Breast epithelium (tissue), 4 donors: Measurements from ENCODE around the gene MIX23. TPM values are rescaled to one million over a fixed set of nuclear protein-coding genes. Genes with fewer than 3 reads are reported as not detected.

ENCODE experiments used
- DNase-seq, 2 donors: peaks; one replicate each; pipeline ENCODE4 v3.0.0-alpha.2; 2019; ENCODE audit warnings: low spot score in 2 of 2
- H3K27ac ChIP-seq, 2 donors: fragments of 200-600 bp; sonication (generic) in 1 of 2; one replicate each; pipeline ENCODE4 v1.5.1; 2016 to 2019; ENCODE audit warnings: mild to moderate bottlenecking in 1 of 2
- H3K27me3 ChIP-seq, 2 donors: fragments of 200-600 bp; sonication (generic) in 1 of 2; one replicate each; pipeline versions ENCODE4 v1.5.1 to v1.6.0; 2017 to 2019; ENCODE audit warnings: control low read depth in 1 of 2, mild to moderate bottlenecking in 1 of 2
- H3K36me3 ChIP-seq: fragments of 200-600 bp; one replicate; pipeline ENCODE4 v1.5.1; 2019
- H3K4me1 ChIP-seq, 2 donors: fragments of 200-600 bp; sonication (generic); one replicate each; pipeline ENCODE4 v1.5.1; 2016 to 2019; ENCODE audit warnings: control low read depth in 1 of 2
- H3K4me3 ChIP-seq, 3 donors: fragments of 200-600 bp; sonication (generic); 1 replicate in 2 of 3; 2 replicates in 1 of 3; pipeline ENCODE4 v1.5.1; 2016 to 2019; ENCODE audit warnings: mild to moderate bottlenecking in 3 of 3, moderate library complexity in 2 of 3
- H3K9me3 ChIP-seq, 2 donors: fragments of 200-600 bp; sonication (generic) in 1 of 2; one replicate each; pipeline ENCODE4 v1.5.1; 2016 to 2019; ENCODE audit warnings: control low read depth in 1 of 2
- CTCF ChIP-seq, 3 donors: fragments of 450-650 bp; IDR thresholded peaks; one replicate each; pipeline ENCODE4 v1.5.1; 2016 to 2017; ENCODE audit warnings: antibody characterized with exemption in 3 of 3, mild to moderate bottlenecking in 3 of 3, moderate library complexity in 3 of 3
- POLR2A ChIP-seq: fragments of 450-650 bp; IDR thresholded peaks from one replicate; pipeline ENCODE4 v1.6.1; 2016; ENCODE audit warnings: antibody characterized with exemption, mild to moderate bottlenecking, moderate library complexity
- POLR2AphosphoS5 ChIP-seq, 3 donors: sonication (generic); formaldehyde crosslinking; IDR thresholded peaks; one replicate each; pipeline ENCODE4 v1.6.1; 2017; ENCODE audit warnings: antibody characterized with exemption in 3 of 3
- intact Hi-C: fragments of 100-400 bp; cut with DNase I; formaldehyde crosslinking; loops from one replicate; pipeline ENCODE4 v1.15.1; 2023; ENCODE audit warnings: low total_unique reads
- total RNA-seq, 3 donors: library from RNA; depleted of rRNA; stranded (reverse); fragments of >200 nt; gene quantifications; one replicate each; pipeline ENCODE4 v1.1.0, GENCODE V29; 2016

MIX23 gene
- total RNA-seq, 3 donors from 2014 or later: 10.8 to 20.3 (median 15.0) TPM

DNA sequence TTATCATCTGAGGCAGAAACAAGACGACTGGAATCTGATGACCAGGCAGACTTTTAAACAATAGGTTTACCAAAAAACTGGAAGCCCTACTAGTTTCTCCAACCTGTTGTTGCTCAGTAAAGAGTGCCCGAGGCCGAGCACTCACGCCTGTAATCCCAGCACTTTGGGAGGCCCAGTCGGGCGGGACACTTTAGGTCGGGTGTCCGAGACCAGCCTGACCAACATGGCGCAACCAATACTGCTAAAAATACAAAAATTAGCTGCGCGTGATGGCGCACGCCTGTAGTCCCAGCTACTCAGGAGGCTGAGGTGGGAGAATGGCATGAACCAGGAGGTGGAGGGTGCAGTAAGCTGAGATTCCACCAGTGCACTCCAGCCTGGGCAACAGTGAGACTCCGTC, 33.9 kb upstream of the MIX23 start:
- H3K27me3 ChIP-seq: no peaks in the 10 kb centered on the region
- H3K27ac ChIP-seq: peak overlapping the region; percentile 90
- H3K4me3 ChIP-seq: peak overlapping the region; percentile 68 to 78 (median 75)
- TF ChIP-seq CTCF (IDR thresholded peaks at IDR 0.05): no peak
- intact Hi-C loops: no loop called here
- H3K4me1 ChIP-seq: peaks cover 0 to 8% of the 10 kb centered on the region in 2 donors
- H3K36me3 ChIP-seq: no peaks in the 10 kb centered on the region
- no peaks in the 10 kb centered on the region for H3K9me3 ChIP-seq
- no peak for DNase-seq

DNA sequence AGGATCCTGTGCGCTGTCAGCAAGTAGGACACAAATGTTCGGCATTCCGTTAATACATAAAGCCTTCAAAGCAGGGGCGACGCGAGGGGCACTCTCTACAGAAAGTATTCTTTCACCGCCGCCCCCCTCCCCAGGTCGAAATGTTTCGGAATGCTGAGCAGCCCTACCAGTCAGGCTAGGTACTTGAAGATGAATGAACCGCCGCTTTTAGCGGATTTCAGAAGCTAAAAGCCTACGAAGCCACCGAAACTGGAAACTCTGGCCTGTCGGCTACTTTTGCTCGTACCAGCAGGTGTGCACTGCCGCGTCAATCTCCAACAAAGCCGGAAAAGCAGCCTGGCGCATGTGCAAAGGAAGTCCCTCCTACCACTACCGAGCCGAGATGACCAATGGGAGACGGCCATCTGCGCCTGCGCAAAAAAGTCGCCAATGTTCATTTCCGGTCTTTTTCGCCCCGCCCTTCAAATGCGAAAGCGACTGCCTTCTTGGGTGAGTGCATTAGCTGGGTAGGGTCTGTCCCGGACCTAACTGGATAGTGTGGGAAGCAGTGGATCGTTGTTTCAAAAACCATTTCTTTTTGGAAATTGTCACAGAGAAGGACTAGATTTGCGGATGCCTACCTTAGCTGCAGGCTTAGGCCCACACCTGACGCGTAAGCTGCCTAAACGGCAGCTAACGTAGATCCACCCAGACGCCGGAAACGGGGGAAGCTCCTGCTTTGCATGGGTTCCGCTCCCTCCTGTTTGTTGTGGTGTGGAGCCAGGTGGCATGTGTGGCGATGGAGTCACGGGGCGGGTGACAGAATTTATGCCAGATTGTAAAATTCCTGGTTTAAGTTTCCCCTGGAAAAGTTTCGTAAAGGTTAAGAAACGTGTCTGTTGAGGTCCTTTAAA, 33.0 kb upstream of the MIX23 start, which contains the start of gene WDR5B:
Gene WDR5B, minus strand, starts transcription at position 301 of the 893 bp plus-strand sequence. CDS start 534 bp downstream, outside the sequence.
- DNase-seq: peak; percentile 97 to 99
- peak within 1 kb of the TSS; percentile 90 for H3K27ac ChIP-seq
- TF ChIP-seq POLR2AphosphoS5 (IDR thresholded peaks at IDR 0.05) (peak; percentile 80 to 98 (median 95)), CTCF (IDR thresholded peaks at IDR 0.05) (peak in 2 of 3 donors; percentile 12 to 27), POLR2A (peak; percentile 75)
- no peaks in the 10 kb centered on the region for H3K27me3 ChIP-seq
- H3K36me3 ChIP-seq: no peaks in the 10 kb centered on the region
- no peaks in the 10 kb centered on the region for H3K9me3 ChIP-seq
- H3K4me1 ChIP-seq: peaks cover 0 to 8% of the 10 kb centered on the region in 2 donors
- peak within 1 kb of the TSS; percentile 68 to 78 (median 75) for H3K4me3 ChIP-seq
- intact Hi-C loops: no loop called here

- H3K36me3 ChIP-seq: no peaks in the 10 kb centered on the region
- H3K27me3 ChIP-seq: no peaks in the 10 kb centered on the region
- H3K4me3 ChIP-seq: peak overlapping the region; percentile 68 to 78 (median 75)
- intact Hi-C loops: no loop called here
- H3K4me1 ChIP-seq: peaks cover 0 to 8% of the 10 kb centered on the region in 2 donors
- TF ChIP-seq CTCF (IDR thresholded peaks at IDR 0.05) (no peak), POLR2AphosphoS5 (IDR thresholded peaks at IDR 0.05) (no peak), POLR2A (no peak)
- DNase-seq: peak in 1 of 2 donors; percentile 44
- peak overlapping the region; percentile 90 for H3K27ac ChIP-seq
- no peaks in the 10 kb centered on the region for H3K9me3 ChIP-seq
These were observed 32.2 kb upstream of the MIX23 start for GRCh38 chr3:122415104-122415744.

DNA sequence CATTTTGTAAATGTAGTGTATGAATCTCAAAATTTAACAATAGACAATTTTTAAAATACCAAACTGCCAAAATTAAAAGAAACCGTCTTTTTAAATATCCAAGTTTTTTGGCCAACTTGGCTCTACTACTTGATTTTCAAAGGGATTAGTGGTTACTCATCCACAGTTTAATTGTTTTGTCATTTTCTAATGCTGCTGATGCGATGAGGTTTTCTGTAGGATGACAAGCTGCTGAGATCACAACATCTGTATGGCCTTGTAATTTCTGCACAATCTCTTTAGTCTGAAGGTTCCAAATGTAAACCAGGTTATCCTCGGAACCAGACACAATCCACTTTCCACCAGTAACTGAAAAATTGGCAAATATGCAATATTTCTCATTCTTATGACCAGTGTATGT, 31.4 kb upstream of the MIX23 start:
- H3K27me3 ChIP-seq: no peaks in the 10 kb centered on the region
- H3K9me3 ChIP-seq: no peaks in the 10 kb centered on the region
- H3K36me3 ChIP-seq: no peaks in the 10 kb centered on the region
- peaks cover 0 to 8% of the 10 kb centered on the region in 2 donors for H3K4me1 ChIP-seq
- TF ChIP-seq CTCF (IDR thresholded peaks at IDR 0.05): no peak
- TF ChIP-seq POLR2A: no peak
- TF ChIP-seq POLR2AphosphoS5 (IDR thresholded peaks at IDR 0.05): no peak
- intact Hi-C loops: no loop called here
- H3K27ac ChIP-seq: peak overlapping the region in 1 of 2 donors; percentile 90
- no peak overlapping the region for H3K4me3 ChIP-seq
- DNase-seq: no peak

- H3K27me3 ChIP-seq: no peaks in the 10 kb centered on the region
- H3K27ac ChIP-seq: no peak overlapping the region
- no peak overlapping the region for H3K4me3 ChIP-seq
- no peak for TF ChIP-seq POLR2AphosphoS5 (IDR thresholded peaks at IDR 0.05)
- TF ChIP-seq POLR2A: no peak
- no peak for TF ChIP-seq CTCF (IDR thresholded peaks at IDR 0.05)
- no peaks in the 10 kb centered on the region for H3K36me3 ChIP-seq
- no peaks in the 10 kb centered on the region for H3K9me3 ChIP-seq
- H3K4me1 ChIP-seq: peaks cover 0 to 8% of the 10 kb centered on the region in 2 donors
- DNase-seq: no peak
- intact Hi-C loops: no loop called here
These were observed 27.6 kb upstream of the MIX23 start for GRCh38 chr3:122410639-122411038.
